Measurements from ENCODE around the gene TCERG1. TPM values are rescaled to one million over a fixed set of nuclear protein-coding genes. Genes with fewer than 3 reads are reported as not detected.

TCERG1 gene
- total RNA-seq, 1 donor, result 71.7 TPM

GRCh38 chr5:146448783-146449519 lies 1.8 kb downstream of the TCERG1 start:
- DNase-seq (ENCODE audit: low read depth), result no peak
- peak overlapping the region; percentile 93 for H3K4me3 ChIP-seq (ENCODE audit: low read depth, low read length)
- TF ChIP-seq, protein P1, sequence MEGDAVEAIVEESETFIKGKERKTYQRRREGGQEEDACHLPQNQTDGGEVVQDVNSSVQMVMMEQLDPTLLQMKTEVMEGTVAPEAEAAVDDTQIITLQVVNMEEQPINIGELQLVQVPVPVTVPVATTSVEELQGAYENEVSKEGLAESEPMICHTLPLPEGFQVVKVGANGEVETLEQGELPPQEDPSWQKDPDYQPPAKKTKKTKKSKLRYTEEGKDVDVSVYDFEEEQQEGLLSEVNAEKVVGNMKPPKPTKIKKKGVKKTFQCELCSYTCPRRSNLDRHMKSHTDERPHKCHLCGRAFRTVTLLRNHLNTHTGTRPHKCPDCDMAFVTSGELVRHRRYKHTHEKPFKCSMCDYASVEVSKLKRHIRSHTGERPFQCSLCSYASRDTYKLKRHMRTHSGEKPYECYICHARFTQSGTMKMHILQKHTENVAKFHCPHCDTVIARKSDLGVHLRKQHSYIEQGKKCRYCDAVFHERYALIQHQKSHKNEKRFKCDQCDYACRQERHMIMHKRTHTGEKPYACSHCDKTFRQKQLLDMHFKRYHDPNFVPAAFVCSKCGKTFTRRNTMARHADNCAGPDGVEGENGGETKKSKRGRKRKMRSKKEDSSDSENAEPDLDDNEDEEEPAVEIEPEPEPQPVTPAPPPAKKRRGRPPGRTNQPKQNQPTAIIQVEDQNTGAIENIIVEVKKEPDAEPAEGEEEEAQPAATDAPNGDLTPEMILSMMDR (IDR thresholded peaks at IDR 0.05; ENCODE audit: insufficient read depth, low read depth, low read length), result no peak

DNA sequence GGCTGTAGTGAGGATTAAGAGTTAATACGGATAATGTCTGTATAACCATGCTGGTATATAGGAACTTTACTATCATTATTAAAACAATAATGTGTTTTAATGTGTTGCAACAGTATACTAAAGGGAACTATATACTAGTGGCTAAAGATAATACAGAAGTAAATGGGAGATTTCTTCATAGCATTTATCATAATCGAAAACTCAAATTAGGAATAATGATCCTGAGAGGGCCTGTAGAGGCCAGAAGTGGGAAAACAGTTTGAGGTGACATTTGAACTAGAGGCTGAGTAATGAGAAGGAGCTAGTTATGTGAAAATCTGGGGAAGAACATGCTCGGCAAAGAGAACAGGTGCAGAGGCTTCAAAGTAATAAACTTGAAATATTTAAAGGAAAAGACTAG lies 2.9 kb downstream of the TCERG1 start:
- TF ChIP-seq, protein P1 (IDR thresholded peaks at IDR 0.05; ENCODE audit: insufficient read depth, low read depth, low read length), result no peak
- DNase-seq (ENCODE audit: low read depth), result no peak
- no peak overlapping the region for H3K4me3 ChIP-seq (ENCODE audit: low read depth, low read length)

- no peak for DNase-seq (ENCODE audit: low read depth)
- TF ChIP-seq, protein P1 (IDR thresholded peaks at IDR 0.05; ENCODE audit: insufficient read depth, low read depth, low read length), result peak; percentile 14
- no peak overlapping the region for H3K4me3 ChIP-seq (ENCODE audit: low read depth, low read length)
Observed at GRCh38 chr5:146451411-146451810, 4.3 kb downstream of the TCERG1 start.

DNA sequence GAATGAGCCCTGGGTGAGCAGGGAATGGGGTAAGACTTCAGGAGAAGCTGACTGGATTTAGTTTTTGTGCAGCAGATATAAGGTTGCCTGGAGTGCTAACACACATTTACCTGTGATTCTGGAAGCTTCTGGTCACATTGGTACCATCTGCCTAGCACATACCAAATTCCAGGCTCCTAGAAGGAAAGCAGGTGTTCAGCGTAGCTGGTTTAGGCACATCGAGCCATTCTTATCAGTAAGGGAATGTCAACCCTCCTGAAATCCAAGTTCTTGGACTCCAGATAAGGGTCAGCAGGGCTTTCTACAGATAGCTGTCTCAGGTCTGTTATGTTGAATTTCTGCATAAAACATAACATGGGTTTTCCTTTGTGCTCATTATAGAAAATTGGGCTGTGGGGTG lies 10.3 kb downstream of the TCERG1 start:
- TF ChIP-seq, protein P1 (IDR thresholded peaks at IDR 0.05; ENCODE audit: insufficient read depth, low read depth, low read length), result no peak
- no peak for DNase-seq (ENCODE audit: low read depth)
- H3K4me3 ChIP-seq (ENCODE audit: low read depth, low read length), result no peak overlapping the region

DNA sequence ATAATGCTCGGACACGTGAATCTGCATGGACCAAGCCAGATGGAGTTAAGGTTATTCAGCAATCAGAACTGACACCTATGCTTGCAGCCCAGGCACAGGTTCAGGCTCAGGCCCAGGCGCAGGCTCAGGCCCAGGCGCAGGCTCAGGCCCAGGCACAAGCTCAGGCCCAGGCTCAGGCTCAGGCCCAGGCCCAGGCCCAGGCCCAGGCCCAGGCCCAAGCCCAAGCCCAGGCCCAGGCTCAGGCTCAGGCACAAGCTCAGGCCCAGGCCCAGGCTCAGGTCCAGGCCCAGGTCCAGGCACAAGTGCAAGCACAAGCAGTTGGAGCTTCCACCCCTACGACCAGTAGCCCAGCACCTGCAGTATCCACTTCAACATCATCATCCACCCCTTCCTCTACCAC lies 11.8 kb downstream of the TCERG1 start:
- TF ChIP-seq, protein P1 (IDR thresholded peaks at IDR 0.05; ENCODE audit: insufficient read depth, low read depth, low read length), result no peak
- no peak overlapping the region for H3K4me3 ChIP-seq (ENCODE audit: low read depth, low read length)
- no peak for DNase-seq (ENCODE audit: low read depth)

- H3K4me3 ChIP-seq (ENCODE audit: low read depth, low read length), result no peak overlapping the region
- DNase-seq (ENCODE audit: low read depth), result peak; percentile 55
- TF ChIP-seq, protein P1 (IDR thresholded peaks at IDR 0.05; ENCODE audit: insufficient read depth, low read depth, low read length), result no peak
Observed at GRCh38 chr5:146461319-146461718, 14.2 kb downstream of the TCERG1 start.

GRCh38 chr5:146463446-146463845 lies 16.3 kb downstream of the TCERG1 start:
- no peak for DNase-seq (ENCODE audit: low read depth)

More at GRCh38 chr5:146463446-146463845, 16.3 kb downstream of the TCERG1 start:
- TF ChIP-seq, protein P1 (IDR thresholded peaks at IDR 0.05; ENCODE audit: insufficient read depth, low read depth, low read length), result no peak
- no peak overlapping the region for H3K4me3 ChIP-seq (ENCODE audit: low read depth, low read length)
